Activated T-cell treated with anti-CD3 and anti-CD28 coated beads, Interleukin-2, amount 50 U/mL, for 24 hours (primary cell): Measurements from ENCODE around the gene MARCKS.
A peak's percentile ranks its signal among the peaks of the same experiment; 100 is the strongest.

Experiments used
- DNase-seq: peaks from one replicate; pipeline ENCODE4 v3.0.0-alpha.2; 2020
- H3K27ac Mint-ChIP-seq: 2 replicates; pipeline ENCODE4 v1.8.0; 2020; ENCODE audit warnings: mild to moderate bottlenecking, mixed read lengths
- H3K27me3 Mint-ChIP-seq: 2 replicates; pipeline ENCODE4 v1.8.0; 2020; ENCODE audit warnings: mixed read lengths
- H3K36me3 Mint-ChIP-seq: 2 replicates; pipeline ENCODE4 v1.8.0; 2020; ENCODE audit warnings: low read depth, mixed read lengths
- H3K4me1 Mint-ChIP-seq: 2 replicates; pipeline ENCODE4 v1.8.0; 2020; ENCODE audit warnings: low read depth, mixed read lengths
- H3K4me3 Mint-ChIP-seq: 2 replicates; pipeline ENCODE4 v1.8.0; 2020; ENCODE audit warnings: mild to moderate bottlenecking, moderate library complexity, mixed read lengths
- H3K9me3 Mint-ChIP-seq: 2 replicates; pipeline ENCODE4 v1.8.0; 2020; ENCODE audit warnings: mixed read lengths

Gene MARCKS, protein sequence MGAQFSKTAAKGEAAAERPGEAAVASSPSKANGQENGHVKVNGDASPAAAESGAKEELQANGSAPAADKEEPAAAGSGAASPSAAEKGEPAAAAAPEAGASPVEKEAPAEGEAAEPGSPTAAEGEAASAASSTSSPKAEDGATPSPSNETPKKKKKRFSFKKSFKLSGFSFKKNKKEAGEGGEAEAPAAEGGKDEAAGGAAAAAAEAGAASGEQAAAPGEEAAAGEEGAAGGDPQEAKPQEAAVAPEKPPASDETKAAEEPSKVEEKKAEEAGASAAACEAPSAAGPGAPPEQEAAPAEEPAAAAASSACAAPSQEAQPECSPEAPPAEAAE

GRCh38 chr6:113856625-113857555, at the start of gene MARCKS:
TSS of gene MARCKS (plus strand) at chr6:113857345. CDS start at chr6:113857746, 401 bp downstream.
- H3K9me3 Mint-ChIP-seq = no peaks in the 10 kb centered on the region
- no peak within 1 kb of the TSS for H3K4me3 Mint-ChIP-seq
- H3K36me3 Mint-ChIP-seq = no peaks in the 10 kb centered on the region
- H3K4me1 Mint-ChIP-seq = peaks cover 18% of the 10 kb centered on the region
- H3K27ac Mint-ChIP-seq = no peak within 1 kb of the TSS
- DNase-seq = peak; percentile 42
- H3K27me3 Mint-ChIP-seq = peaks cover 49% of the 10 kb centered on the region

GRCh38 chr6:113809826-113810225, 47.3 kb upstream of the MARCKS start:
- H3K9me3 Mint-ChIP-seq = no peaks in the 10 kb centered on the region
- no peak overlapping the region for H3K4me3 Mint-ChIP-seq
- no peak for DNase-seq
- H3K36me3 Mint-ChIP-seq = no peaks in the 10 kb centered on the region
- H3K4me1 Mint-ChIP-seq = peaks cover 9% of the 10 kb centered on the region
- no peak overlapping the region for H3K27ac Mint-ChIP-seq
- no peaks in the 10 kb centered on the region for H3K27me3 Mint-ChIP-seq

DNA sequence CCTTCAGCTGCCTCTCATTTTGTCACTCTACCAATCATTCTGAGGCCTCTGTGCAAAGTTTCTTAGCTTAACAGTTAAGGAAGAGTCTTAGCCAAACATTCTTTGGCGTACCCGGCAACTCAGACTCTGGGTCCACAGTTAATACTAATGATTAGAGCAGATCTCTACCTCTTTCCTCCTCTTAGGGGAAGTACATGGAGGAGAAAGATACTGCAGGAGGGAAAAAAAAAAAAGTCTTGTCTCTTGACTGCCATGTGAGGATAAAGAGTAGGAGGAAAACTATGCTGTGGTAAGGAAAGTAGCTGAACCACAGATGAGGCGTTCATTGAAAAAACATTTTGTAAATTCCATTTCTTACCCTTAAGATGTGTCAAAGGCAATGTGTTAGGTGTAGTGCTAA, 44.0 kb upstream of the MARCKS start:
- no peak overlapping the region for H3K27ac Mint-ChIP-seq
- H3K9me3 Mint-ChIP-seq = no peaks in the 10 kb centered on the region
- H3K36me3 Mint-ChIP-seq = no peaks in the 10 kb centered on the region
- no peak overlapping the region for H3K4me3 Mint-ChIP-seq
- H3K4me1 Mint-ChIP-seq = peaks cover 4% of the 10 kb centered on the region
- no peak for DNase-seq
- H3K27me3 Mint-ChIP-seq = peaks cover 6% of the 10 kb centered on the region

GRCh38 chr6:113818578-113818977, 38.6 kb upstream of the MARCKS start:
- Mint-ChIP-seq H3K9me3 (no peaks in the 10 kb centered on the region), H3K27me3 (peaks cover 23% of the 10 kb centered on the region), H3K27ac (no peak overlapping the region), H3K4me1 (no peaks in the 10 kb centered on the region), H3K36me3 (no peaks in the 10 kb centered on the region), H3K4me3 (no peak overlapping the region)
- DNase-seq = no peak

DNA sequence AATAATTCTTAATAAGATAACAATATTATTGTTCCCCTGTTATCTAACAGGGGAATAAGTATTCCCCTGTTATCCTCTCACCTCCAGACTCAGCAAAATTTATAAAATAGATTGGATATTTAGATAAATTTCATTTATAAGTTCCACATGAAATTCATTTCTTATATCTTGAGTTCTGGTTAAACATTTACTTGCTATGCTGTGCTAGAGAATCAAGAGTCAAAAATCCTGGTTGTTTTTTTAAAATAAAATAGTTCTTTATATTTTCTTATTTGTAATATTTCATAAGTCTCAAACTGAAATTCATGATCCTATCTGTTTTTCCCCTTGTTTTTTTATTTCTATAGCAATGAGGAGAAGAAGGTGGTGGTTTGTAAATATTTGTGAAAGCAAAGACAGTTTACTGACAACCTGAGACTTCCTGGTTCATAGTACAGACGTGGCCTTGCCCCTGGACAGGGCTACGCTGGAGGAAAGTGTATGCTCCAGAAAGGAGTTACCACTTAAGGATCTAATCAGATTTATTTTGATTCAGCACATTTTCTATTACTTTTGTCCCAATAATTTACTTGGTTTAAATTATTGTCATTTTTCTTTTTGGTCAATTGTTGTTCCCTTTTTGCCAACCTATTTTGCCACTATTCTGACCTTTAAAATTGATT, 37.8 kb upstream of the MARCKS start:
- H3K27me3 Mint-ChIP-seq = peaks cover 26% of the 10 kb centered on the region
- no peak for DNase-seq
- no peak overlapping the region for H3K4me3 Mint-ChIP-seq
- H3K27ac Mint-ChIP-seq = no peak overlapping the region
- H3K36me3 Mint-ChIP-seq = no peaks in the 10 kb centered on the region
- no peaks in the 10 kb centered on the region for H3K9me3 Mint-ChIP-seq
- H3K4me1 Mint-ChIP-seq = no peaks in the 10 kb centered on the region

DNA sequence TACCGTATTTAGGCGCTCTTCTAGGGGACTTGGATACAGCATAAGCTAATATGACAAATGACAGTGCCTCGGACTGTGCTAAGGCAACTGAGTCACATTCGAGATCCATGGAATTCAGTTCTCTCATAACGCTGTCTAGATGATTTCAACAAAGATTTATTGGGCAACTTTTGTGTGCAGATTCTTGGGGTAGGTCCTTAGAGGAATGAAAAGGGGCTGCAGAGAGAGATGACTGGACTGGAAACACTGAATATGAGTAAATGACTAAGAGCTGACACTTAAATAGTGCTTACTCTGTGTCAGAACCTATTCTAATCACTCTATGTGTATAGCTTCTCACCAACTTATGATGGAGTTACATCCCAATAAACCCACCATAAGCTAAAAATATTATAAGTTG, 36.4 kb upstream of the MARCKS start:
- peaks cover 28% of the 10 kb centered on the region for H3K27me3 Mint-ChIP-seq
- no peaks in the 10 kb centered on the region for H3K9me3 Mint-ChIP-seq
- no peak overlapping the region for H3K4me3 Mint-ChIP-seq
- no peaks in the 10 kb centered on the region for H3K36me3 Mint-ChIP-seq
- no peaks in the 10 kb centered on the region for H3K4me1 Mint-ChIP-seq
- DNase-seq = no peak
- H3K27ac Mint-ChIP-seq = no peak overlapping the region

DNA sequence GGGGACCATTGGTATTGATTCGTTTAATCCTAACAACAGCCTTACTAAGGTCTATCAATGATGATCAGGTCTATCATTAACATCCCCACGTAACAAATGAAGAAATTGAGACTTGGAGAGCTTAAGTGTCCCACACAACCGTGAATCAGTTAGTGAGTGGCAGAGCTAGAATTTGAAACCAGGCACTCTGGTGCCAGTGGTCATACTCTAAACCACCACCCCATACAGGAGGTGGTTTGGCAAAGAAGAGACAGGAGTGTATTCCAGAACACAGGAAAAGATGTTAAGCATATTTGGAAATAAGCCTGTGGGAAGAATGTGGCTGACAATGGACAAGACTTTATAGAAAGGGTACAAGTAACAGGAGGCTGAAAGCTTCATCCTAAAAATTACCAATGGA, 35.7 kb upstream of the MARCKS start:
- Mint-ChIP-seq H3K36me3 (no peaks in the 10 kb centered on the region), H3K4me3 (no peak overlapping the region), H3K27ac (no peak overlapping the region), H3K9me3 (no peaks in the 10 kb centered on the region), H3K27me3 (peaks cover 24% of the 10 kb centered on the region), H3K4me1 (no peaks in the 10 kb centered on the region)
- DNase-seq = no peak

GRCh38 chr6:113823916-113824315, 33.2 kb upstream of the MARCKS start:
- Mint-ChIP-seq H3K9me3 (no peaks in the 10 kb centered on the region), H3K27me3 (peaks cover 29% of the 10 kb centered on the region), H3K4me1 (no peaks in the 10 kb centered on the region), H3K27ac (no peak overlapping the region), H3K4me3 (no peak overlapping the region), H3K36me3 (no peaks in the 10 kb centered on the region)
- no peak for DNase-seq

- H3K4me3 Mint-ChIP-seq = no peak overlapping the region
- no peaks in the 10 kb centered on the region for H3K9me3 Mint-ChIP-seq
- no peak overlapping the region for H3K27ac Mint-ChIP-seq
- H3K4me1 Mint-ChIP-seq = no peaks in the 10 kb centered on the region
- no peaks in the 10 kb centered on the region for H3K36me3 Mint-ChIP-seq
- H3K27me3 Mint-ChIP-seq = peaks cover 30% of the 10 kb centered on the region
- no peak for DNase-seq
These were observed 32.7 kb upstream of the MARCKS start for GRCh38 chr6:113824411-113824810.

GRCh38 chr6:113824866-113825265, 32.3 kb upstream of the MARCKS start:
- no peak overlapping the region for H3K4me3 Mint-ChIP-seq
- H3K27ac Mint-ChIP-seq = no peak overlapping the region
- H3K9me3 Mint-ChIP-seq = no peaks in the 10 kb centered on the region
- H3K4me1 Mint-ChIP-seq = no peaks in the 10 kb centered on the region
- H3K36me3 Mint-ChIP-seq = no peaks in the 10 kb centered on the region
- peaks cover 29% of the 10 kb centered on the region for H3K27me3 Mint-ChIP-seq
- no peak for DNase-seq

DNA sequence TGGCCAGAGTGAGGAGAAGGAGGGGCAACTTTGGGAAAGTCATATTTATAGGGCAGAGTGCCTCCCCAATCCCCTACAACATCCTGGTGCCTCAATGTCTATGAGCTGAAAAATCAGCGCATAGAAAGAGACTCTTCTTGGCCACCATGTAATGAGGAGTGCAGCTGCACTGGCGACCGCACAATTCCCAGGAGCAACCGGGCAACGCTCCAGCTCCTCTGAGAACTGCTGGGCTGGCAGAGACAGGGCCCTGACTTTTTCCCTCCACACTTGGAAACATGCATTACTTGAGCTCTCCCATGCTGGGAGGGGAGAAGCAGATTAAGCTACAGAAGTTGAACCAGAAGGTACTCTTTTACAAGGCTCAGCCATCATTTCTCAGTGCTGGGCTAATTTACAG, 31.4 kb upstream of the MARCKS start:
- DNase-seq = no peak
- no peaks in the 10 kb centered on the region for H3K36me3 Mint-ChIP-seq
- H3K27ac Mint-ChIP-seq = no peak overlapping the region
- no peaks in the 10 kb centered on the region for H3K4me1 Mint-ChIP-seq
- no peaks in the 10 kb centered on the region for H3K9me3 Mint-ChIP-seq
- H3K27me3 Mint-ChIP-seq = peaks cover 27% of the 10 kb centered on the region
- H3K4me3 Mint-ChIP-seq = no peak overlapping the region

DNA sequence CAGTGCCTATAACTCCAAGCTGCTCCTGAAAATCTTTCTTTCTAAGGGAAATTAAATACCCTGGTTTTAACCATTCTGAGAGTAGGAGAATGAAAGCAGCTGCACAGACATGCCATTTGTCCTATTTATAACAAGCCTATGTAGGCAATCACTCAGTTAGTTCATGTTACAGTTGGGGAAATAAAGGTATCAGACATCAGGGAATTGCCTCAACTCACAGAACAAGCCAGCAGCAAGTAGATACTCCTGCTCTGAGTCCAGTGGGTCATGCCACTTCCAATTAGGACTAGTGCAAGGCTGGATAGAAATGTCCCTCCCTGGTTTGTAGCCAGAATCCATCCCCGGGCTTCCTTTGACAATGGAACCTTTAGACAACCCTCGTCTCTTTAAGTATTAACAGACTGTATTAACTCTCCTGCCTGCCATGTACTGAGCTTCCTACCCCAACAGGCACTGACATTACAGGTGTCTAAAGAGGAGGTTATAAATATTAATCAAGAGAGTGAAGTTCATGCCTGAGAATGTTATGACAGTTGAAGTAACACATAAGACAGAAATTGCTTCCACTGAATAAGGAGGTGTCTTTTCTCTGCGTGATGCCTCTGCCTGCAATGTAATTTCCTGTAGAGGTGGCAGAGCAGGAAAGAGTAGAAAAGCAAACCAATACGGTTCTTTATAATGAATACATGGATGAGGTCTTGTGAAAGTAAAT, 28.0 kb upstream of the MARCKS start:
- Mint-ChIP-seq H3K4me1 (no peaks in the 10 kb centered on the region), H3K27ac (no peak overlapping the region), H3K27me3 (peaks cover 15% of the 10 kb centered on the region), H3K9me3 (no peaks in the 10 kb centered on the region), H3K4me3 (no peak overlapping the region), H3K36me3 (no peaks in the 10 kb centered on the region)
- DNase-seq = no peak

- Mint-ChIP-seq H3K4me1 (no peaks in the 10 kb centered on the region), H3K4me3 (no peak overlapping the region)
These were observed 27.5 kb upstream of the MARCKS start for GRCh38 chr6:113829696-113830045.

DNA sequence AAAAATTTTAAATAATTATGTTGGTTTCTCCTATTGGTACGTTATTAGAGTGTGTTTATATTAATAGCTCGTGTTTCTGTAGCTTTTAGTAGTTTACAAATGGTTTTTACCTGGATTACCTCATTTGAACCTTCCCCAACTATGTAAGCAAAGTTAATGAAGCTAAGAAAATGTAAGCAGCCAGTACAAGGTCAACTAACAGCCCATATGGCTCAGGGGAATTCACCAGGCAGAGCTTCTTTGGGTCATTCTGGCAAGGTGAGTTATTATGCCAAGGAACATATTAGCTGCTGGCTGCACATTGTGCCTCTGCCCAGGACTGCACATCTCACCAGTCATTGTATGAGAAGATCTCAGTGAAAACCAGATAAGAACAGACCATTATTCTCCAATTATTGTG, 27.0 kb upstream of the MARCKS start:
- Mint-ChIP-seq H3K9me3 (no peaks in the 10 kb centered on the region), H3K27ac (no peak overlapping the region), H3K36me3 (no peaks in the 10 kb centered on the region), H3K27me3 (peaks cover 11% of the 10 kb centered on the region), H3K4me1 (no peaks in the 10 kb centered on the region), H3K4me3 (no peak overlapping the region)
- no peak for DNase-seq

More at GRCh38 chr6:113829696-113830045, 27.5 kb upstream of the MARCKS start:
- Mint-ChIP-seq H3K27ac (no peak overlapping the region), H3K27me3 (peaks cover 11% of the 10 kb centered on the region), H3K9me3 (no peaks in the 10 kb centered on the region), H3K36me3 (no peaks in the 10 kb centered on the region)
- no peak for DNase-seq
